Astrocyte (in vitro differentiated cells and primary cell): ENCODE data around the gene FARS2. TPM values are rescaled to one million over a fixed set of nuclear protein-coding genes. Genes with fewer than 3 reads are reported as not detected.

Experiments used
- DNase-seq: peaks from one replicate; pipeline ENCODE4 v3.0.0-alpha.2; 2010; ENCODE audit warnings: low read depth
- FAIRE-seq: peaks from 2 replicates; lab custom pipeline; 2011; peaks lifted over from hg19 to GRCh38; lab: Jason Lieb, UNC
- H2AFZ ChIP-seq: 2 replicates; pipeline ENCODE4 v1.6.0; 2012; ENCODE audit warnings: low read depth, low read length, inconsistent platforms
- H3K27ac ChIP-seq: 2 replicates; pipeline ENCODE4 v1.5.1; 2011; ENCODE audit warnings: low read depth, low read length, inconsistent platforms
- H3K27me3 ChIP-seq: 2 replicates; pipeline ENCODE4 v1.6.0; 2011; ENCODE audit warnings: low read length, inconsistent platforms; ENCODE audit not compliant: insufficient read depth
- H3K36me3 ChIP-seq: 2 replicates; pipeline ENCODE4 v1.5.1; 2011; ENCODE audit warnings: low read length, inconsistent platforms; ENCODE audit not compliant: insufficient read depth
- H3K4me1 ChIP-seq: 2 replicates; pipeline ENCODE4 v1.5.1; 2011; ENCODE audit warnings: low read length, inconsistent platforms; ENCODE audit not compliant: insufficient read depth
- H3K4me2 ChIP-seq: 2 replicates; pipeline ENCODE4 v1.6.0; 2012; ENCODE audit warnings: low read length, inconsistent platforms
- H3K4me3 ChIP-seq: 2 replicates; pipeline ENCODE4 v1.5.1; 2011; ENCODE audit warnings: low read depth, mild to moderate bottlenecking, low read length, inconsistent platforms; ENCODE audit not compliant: insufficient read depth
- H3K79me2 ChIP-seq: 2 replicates; pipeline ENCODE4 v1.6.0; 2012; ENCODE audit warnings: mild to moderate bottlenecking, low read length, inconsistent platforms; ENCODE audit not compliant: insufficient read depth
- H3K9ac ChIP-seq: 2 replicates; pipeline ENCODE4 v1.6.0; 2012; ENCODE audit warnings: mild to moderate bottlenecking, low read length, inconsistent platforms
- H3K9me3 ChIP-seq: 2 replicates; pipeline ENCODE4 v1.5.1; 2012; ENCODE audit warnings: low read depth, mild to moderate bottlenecking, low read length, inconsistent platforms; ENCODE audit not compliant: insufficient read depth
- H4K20me1 ChIP-seq: 2 replicates; pipeline ENCODE4 v1.6.0; 2012; ENCODE audit warnings: low read length, inconsistent platforms; ENCODE audit not compliant: insufficient read depth
- H3K27ac Mint-ChIP-seq: one replicate; pipeline ENCODE4 v1.8.0; 2021; ENCODE audit warnings: mild to moderate bottlenecking, mixed read lengths; ENCODE audit not compliant: unreplicated experiment
- H3K27me3 Mint-ChIP-seq: one replicate; pipeline ENCODE4 v1.8.0; 2021; ENCODE audit warnings: low read depth, mixed read lengths; ENCODE audit not compliant: unreplicated experiment
- H3K36me3 Mint-ChIP-seq: one replicate; pipeline ENCODE4 v1.8.0; 2021; ENCODE audit warnings: low read depth, mixed read lengths; ENCODE audit not compliant: unreplicated experiment
- H3K4me1 Mint-ChIP-seq: one replicate; pipeline ENCODE4 v1.8.0; 2021; ENCODE audit warnings: low read depth, mixed read lengths; ENCODE audit not compliant: unreplicated experiment
- H3K4me3 Mint-ChIP-seq: one replicate; pipeline ENCODE4 v1.8.0; 2021; ENCODE audit warnings: mild to moderate bottlenecking, moderate library complexity, mixed read lengths; ENCODE audit not compliant: unreplicated experiment
- H3K9me3 Mint-ChIP-seq: one replicate; pipeline ENCODE4 v1.8.0; 2021; ENCODE audit warnings: mild to moderate bottlenecking, mixed read lengths; ENCODE audit not compliant: unreplicated experiment
- EZH2 ChIP-seq: IDR thresholded peaks from 2 replicates; pipeline ENCODE4 v1.6.1; 2012; ENCODE audit warnings: mild to moderate bottlenecking, low read length, inconsistent platforms; ENCODE audit not compliant: insufficient read depth
- total RNA-seq: library from RNA; stranded (reverse); gene quantifications from 2 replicates; pipeline ENCODE4 v1.2.1, GENCODE V29; 2021
- TF ChIP-seq, protein P1 (sequence below): IDR thresholded peaks from 2 replicates; pipeline ENCODE4 v1.5.1; 2011; ENCODE audit warnings: low read depth, mild to moderate bottlenecking, inconsistent platforms, low read length, moderate library complexity; ENCODE audit not compliant: insufficient read depth

The FARS2 gene
- total RNA-seq, 1 donor from 2014 or later = 13.3 TPM

DNA sequence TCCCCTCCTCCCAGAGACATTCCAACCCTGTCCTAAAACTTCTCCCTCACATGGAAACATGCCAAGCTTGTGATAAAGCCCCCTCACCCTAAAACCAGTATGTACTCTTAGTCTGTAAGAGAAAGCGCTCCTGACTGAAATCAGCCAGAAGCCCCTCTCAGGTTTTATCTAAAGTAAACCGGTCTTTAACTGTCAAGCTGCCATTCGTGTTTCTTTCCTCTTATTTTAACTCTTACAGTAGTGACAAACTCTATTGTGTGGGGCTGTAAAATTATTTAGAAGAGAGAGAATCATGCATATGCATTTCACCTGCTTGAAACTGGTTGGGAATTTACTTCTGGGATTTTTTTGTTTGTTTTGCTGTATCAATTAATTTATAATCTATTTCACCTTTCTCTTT is 62.7 kb downstream of the FARS2 start:
- Mint-ChIP-seq H3K4me1 (no peaks in the 10 kb centered on the region), H3K9me3 (peaks cover 3% of the 10 kb centered on the region), H3K27me3 (no peaks in the 10 kb centered on the region), H3K4me3 (no peak overlapping the region), H3K27ac (no peak overlapping the region), H3K36me3 (peaks cover 14% of the 10 kb centered on the region)
- Histone ChIP-seq H3K27ac (no peak overlapping the region), H3K9ac (no peak overlapping the region), H3K4me2 (no peak overlapping the region), H3K36me3 (no peaks in the 10 kb centered on the region), H3K27me3 (no peaks in the 10 kb centered on the region), H3K4me3 (no peak overlapping the region), H3K9me3 (peaks cover 6% of the 10 kb centered on the region), H4K20me1 (no peaks in the 10 kb centered on the region), H3K4me1 (no peaks in the 10 kb centered on the region), H2AFZ (no peak overlapping the region), H3K79me2 (no peaks in the 10 kb centered on the region)
- FAIRE-seq (no peak), DNase-seq (no peak)
- no peak for TF ChIP-seq EZH2
- TF ChIP-seq, protein P1, sequence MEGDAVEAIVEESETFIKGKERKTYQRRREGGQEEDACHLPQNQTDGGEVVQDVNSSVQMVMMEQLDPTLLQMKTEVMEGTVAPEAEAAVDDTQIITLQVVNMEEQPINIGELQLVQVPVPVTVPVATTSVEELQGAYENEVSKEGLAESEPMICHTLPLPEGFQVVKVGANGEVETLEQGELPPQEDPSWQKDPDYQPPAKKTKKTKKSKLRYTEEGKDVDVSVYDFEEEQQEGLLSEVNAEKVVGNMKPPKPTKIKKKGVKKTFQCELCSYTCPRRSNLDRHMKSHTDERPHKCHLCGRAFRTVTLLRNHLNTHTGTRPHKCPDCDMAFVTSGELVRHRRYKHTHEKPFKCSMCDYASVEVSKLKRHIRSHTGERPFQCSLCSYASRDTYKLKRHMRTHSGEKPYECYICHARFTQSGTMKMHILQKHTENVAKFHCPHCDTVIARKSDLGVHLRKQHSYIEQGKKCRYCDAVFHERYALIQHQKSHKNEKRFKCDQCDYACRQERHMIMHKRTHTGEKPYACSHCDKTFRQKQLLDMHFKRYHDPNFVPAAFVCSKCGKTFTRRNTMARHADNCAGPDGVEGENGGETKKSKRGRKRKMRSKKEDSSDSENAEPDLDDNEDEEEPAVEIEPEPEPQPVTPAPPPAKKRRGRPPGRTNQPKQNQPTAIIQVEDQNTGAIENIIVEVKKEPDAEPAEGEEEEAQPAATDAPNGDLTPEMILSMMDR = no peak

DNA sequence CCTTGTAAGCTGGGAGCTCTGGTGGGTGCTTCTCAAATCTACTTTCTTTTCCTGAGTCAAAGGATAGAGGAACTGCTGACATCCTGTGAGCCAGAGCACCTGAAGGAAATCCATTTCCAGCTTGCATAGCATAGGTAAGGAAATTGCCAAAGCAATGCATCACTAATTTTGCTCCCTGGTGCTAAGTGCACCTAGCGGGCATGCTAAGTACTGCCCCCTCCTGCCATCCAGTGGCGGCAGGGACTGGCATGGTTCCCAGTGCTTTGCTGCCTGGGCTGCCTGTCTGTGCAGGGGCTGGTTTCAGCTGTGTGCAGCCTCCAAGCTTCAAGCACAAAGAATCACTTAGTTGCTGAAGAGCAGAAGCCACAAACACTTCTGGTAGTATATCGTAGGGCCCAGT is 63.9 kb downstream of the FARS2 start:
- Histone ChIP-seq H3K4me2 (no peak overlapping the region), H2AFZ (no peak overlapping the region), H3K4me1 (no peaks in the 10 kb centered on the region), H3K27ac (no peak overlapping the region), H3K36me3 (no peaks in the 10 kb centered on the region), H3K4me3 (no peak overlapping the region), H4K20me1 (no peaks in the 10 kb centered on the region), H3K79me2 (no peaks in the 10 kb centered on the region), H3K27me3 (no peaks in the 10 kb centered on the region), H3K9me3 (peaks cover 6% of the 10 kb centered on the region), H3K9ac (no peak overlapping the region)
- Mint-ChIP-seq H3K27ac (no peak overlapping the region), H3K27me3 (no peaks in the 10 kb centered on the region), H3K4me3 (no peak overlapping the region), H3K9me3 (peaks cover 3% of the 10 kb centered on the region), H3K36me3 (peaks cover 14% of the 10 kb centered on the region), H3K4me1 (no peaks in the 10 kb centered on the region)
- no peak for DNase-seq
- no peak for FAIRE-seq
- TF ChIP-seq, protein P1 = no peak
- no peak for TF ChIP-seq EZH2

DNA sequence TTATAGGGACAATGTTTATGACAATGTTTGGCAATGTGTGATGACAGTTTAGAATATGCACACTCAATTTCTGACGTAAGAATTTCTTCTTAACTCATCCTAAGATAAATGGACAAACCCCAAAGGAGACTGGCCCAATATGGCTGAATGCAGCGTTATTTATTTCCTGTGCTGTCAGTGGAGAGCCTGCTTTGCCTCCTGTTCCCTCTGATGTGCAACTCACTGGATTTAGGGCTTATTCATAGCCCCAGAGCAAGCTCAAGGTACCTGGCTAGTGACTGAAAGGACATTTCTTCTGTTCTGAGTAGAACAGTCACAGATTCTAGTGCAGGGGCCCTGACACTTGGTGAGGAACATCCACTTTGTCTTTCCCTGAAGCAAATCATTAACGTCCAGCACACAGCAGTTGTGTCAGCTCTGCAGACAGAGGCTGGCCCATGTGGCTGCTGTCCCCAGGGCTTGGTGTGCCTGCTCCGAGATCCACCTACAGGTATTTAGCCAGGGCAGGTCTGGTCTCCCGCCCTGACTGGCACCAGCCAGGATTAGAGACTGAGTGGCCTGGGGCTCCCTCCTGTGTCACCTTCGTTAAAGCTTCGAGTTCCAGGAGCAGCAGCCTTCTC is 64.8 kb downstream of the FARS2 start:
- TF ChIP-seq, protein P1 = no peak
- no peak for TF ChIP-seq EZH2
- FAIRE-seq = no peak
- H3K27ac Mint-ChIP-seq = no peak overlapping the region
- H3K4me1 Mint-ChIP-seq = no peaks in the 10 kb centered on the region
- Histone ChIP-seq H4K20me1 (no peaks in the 10 kb centered on the region), H3K4me1 (no peaks in the 10 kb centered on the region), H3K4me2 (no peak overlapping the region), H3K27me3 (no peaks in the 10 kb centered on the region), H3K36me3 (no peaks in the 10 kb centered on the region), H2AFZ (no peak overlapping the region), H3K9ac (no peak overlapping the region), H3K79me2 (no peaks in the 10 kb centered on the region), H3K27ac (no peak overlapping the region), H3K4me3 (no peak overlapping the region), H3K9me3 (peaks cover 6% of the 10 kb centered on the region)
- no peaks in the 10 kb centered on the region for H3K27me3 Mint-ChIP-seq
- peaks cover 3% of the 10 kb centered on the region for H3K9me3 Mint-ChIP-seq
- peaks cover 14% of the 10 kb centered on the region for H3K36me3 Mint-ChIP-seq
- no peak for DNase-seq
- no peak overlapping the region for H3K4me3 Mint-ChIP-seq
